Right lobe of liver (tissue), 6 donors: ENCODE results near the gene COL18A1. TPM values are rescaled to one million over a fixed set of nuclear protein-coding genes. Genes with fewer than 3 reads are reported as not detected.
"Not testable (repeated sequence)": the region's sequence is repeated elsewhere in the genome, so short reads cannot be mapped to it uniquely, and the experiment has no call there.

ENCODE experiments used
- ATAC-seq, 4 donors: fragments of 200-7000 bp; cut with Tn5 transposase; one replicate each; pipeline ENCODE4 v1.9.1; 2020; ENCODE audit warnings: mild to moderate bottlenecking in 4 of 4, moderate library complexity in 4 of 4
- DNase-seq, 3 donors: peaks; one replicate each; pipeline ENCODE4 v3.0.0-alpha.2; 2020
- H3K27ac ChIP-seq, 3 donors: fragments of 200-600 bp; one replicate each; pipeline ENCODE4 v1.8.0; 2022
- H3K27me3 ChIP-seq, 2 donors: fragments of 200-600 bp; one replicate each; pipeline ENCODE4 v1.8.0; 2022
- H3K36me3 ChIP-seq, 4 donors: fragments of 200-600 bp; sonication (generic) in 1 of 4; one replicate each; pipeline versions ENCODE4 v1.5.1 to v1.8.0; 2017 to 2022; ENCODE audit warnings: control low read depth in 1 of 4
- H3K4me1 ChIP-seq, 4 donors: fragments of 200-600 bp; sonication (generic) in 1 of 4; one replicate each; pipeline versions ENCODE4 v1.5.1 to v1.8.0; 2017 to 2022; ENCODE audit warnings: control low read depth in 1 of 4
- H3K4me3 ChIP-seq, 3 donors: fragments of 200-600 bp; one replicate each; pipeline ENCODE4 v1.8.0; 2022
- H3K9me3 ChIP-seq, 4 donors: fragments of 200-600 bp; sonication (generic) in 1 of 4; one replicate each; pipeline versions ENCODE4 v1.5.1 to v1.8.0; 2017 to 2022; ENCODE audit warnings: control low read depth in 1 of 4
- POLR2A ChIP-seq: fragments of 450-650 bp; IDR thresholded peaks from one replicate; pipeline ENCODE4 v1.6.1; 2017; ENCODE audit warnings: antibody characterized with exemption, mild to moderate bottlenecking
- WGBS: methylation state at CpG from one replicate; pipeline ENCODE4 v1.1.6; 2018; ENCODE audit warnings: low coverage, low lambda C conversion rate; ENCODE audit not compliant: insufficient coverage; ENCODE audit errors: missing lambda C conversion rate; 5-methylcytosine and 5-hydroxymethylcytosine counted together
- intact Hi-C, 2 donors: fragments of 100-400 bp; cut with DNase I; formaldehyde crosslinking; loops; one replicate each; pipeline versions ENCODE4 v1.11.2 to v1.14.1; 2022
- total RNA-seq, 6 experiments: library from RNA; depleted of rRNA in 2 of 6; stranded (reverse); fragments of >200 nt in 2 of 6; fragmentation: NEBNext Ultra II Directional in 3 of 6; extraction: Animal tissue kit (Norgen Biotek cat#: 25700) in 3 of 6; gene quantifications; one replicate each; pipeline versions ENCODE4 v1.1.0 to v1.2.4, GENCODE V29; 2016 to 2023
- TF ChIP-seq, protein P1 (sequence below), 4 donors: fragments of 200-600 bp in 3 of 4; fragments of 450-650 bp in 1 of 4; IDR thresholded peaks; one replicate each; pipeline versions ENCODE4 v1.5.1 to v1.8.0; 2016 to 2022; ENCODE audit warnings: antibody characterized with exemption in 4 of 4, mild to moderate bottlenecking in 2 of 4
- donor health status: DM: no; HTN: yes; CAD: no.
- donor health status: DM: no; HTN: no; CAD: no.
- donor health status: DM: no; HTN: no; CAD: no.
- donor health status: DM: no; HTN: yes; CAD: no.
- donor health status: DM: no; HTN: yes; CAD: no.

The COL18A1 gene
- total RNA-seq, 6 experiments from 2014 or later = 261 to 487 (median 297) TPM

DNA sequence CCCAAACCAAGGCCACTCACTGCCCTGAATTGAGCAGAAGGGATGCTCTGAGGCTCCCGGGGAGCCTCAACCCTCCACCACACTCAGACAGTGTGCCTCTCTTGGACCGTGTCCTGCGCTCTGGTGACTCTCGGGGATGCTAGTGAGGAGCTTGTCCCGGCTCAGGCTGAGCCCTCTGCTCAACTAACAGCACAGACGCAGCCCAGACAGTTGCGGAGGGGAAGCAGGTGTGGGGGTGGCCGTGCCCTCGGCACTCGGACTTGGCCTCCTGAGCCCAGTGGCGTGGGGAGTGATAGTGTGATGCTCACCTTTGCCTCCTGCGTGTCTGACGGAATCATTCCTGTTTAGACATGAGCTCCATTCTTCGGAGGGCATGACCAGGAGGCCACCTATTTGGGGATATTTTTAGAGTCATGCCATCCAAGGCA lies 152.7 kb downstream of the COL18A1 start:
- no CpG with 5 or more reads among the region's 14 CpGs for WGBS
- Histone ChIP-seq H3K36me3 (no peaks in the 10 kb centered on the region), H3K27ac (no peak overlapping the region), H3K4me1 (peaks cover 0 to 8% (median 4%) of the 10 kb centered on the region in 4 donors), H3K27me3 (no peaks in the 10 kb centered on the region), H3K9me3 (no peaks in the 10 kb centered on the region), H3K4me3 (no peak overlapping the region)
- ATAC-seq (no peak), DNase-seq (peak in 1 of 3 donors; percentile 53)
- intact Hi-C loops = loop anchor here (5.0 kb wide), 2 partner anchors 40 to 265 kb away; no protein-coding TSS in a partner anchor
- TF ChIP-seq, protein P1, sequence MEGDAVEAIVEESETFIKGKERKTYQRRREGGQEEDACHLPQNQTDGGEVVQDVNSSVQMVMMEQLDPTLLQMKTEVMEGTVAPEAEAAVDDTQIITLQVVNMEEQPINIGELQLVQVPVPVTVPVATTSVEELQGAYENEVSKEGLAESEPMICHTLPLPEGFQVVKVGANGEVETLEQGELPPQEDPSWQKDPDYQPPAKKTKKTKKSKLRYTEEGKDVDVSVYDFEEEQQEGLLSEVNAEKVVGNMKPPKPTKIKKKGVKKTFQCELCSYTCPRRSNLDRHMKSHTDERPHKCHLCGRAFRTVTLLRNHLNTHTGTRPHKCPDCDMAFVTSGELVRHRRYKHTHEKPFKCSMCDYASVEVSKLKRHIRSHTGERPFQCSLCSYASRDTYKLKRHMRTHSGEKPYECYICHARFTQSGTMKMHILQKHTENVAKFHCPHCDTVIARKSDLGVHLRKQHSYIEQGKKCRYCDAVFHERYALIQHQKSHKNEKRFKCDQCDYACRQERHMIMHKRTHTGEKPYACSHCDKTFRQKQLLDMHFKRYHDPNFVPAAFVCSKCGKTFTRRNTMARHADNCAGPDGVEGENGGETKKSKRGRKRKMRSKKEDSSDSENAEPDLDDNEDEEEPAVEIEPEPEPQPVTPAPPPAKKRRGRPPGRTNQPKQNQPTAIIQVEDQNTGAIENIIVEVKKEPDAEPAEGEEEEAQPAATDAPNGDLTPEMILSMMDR (IDR thresholded peaks at IDR 0.05) = no peak
- TF ChIP-seq POLR2A = no peak

DNA sequence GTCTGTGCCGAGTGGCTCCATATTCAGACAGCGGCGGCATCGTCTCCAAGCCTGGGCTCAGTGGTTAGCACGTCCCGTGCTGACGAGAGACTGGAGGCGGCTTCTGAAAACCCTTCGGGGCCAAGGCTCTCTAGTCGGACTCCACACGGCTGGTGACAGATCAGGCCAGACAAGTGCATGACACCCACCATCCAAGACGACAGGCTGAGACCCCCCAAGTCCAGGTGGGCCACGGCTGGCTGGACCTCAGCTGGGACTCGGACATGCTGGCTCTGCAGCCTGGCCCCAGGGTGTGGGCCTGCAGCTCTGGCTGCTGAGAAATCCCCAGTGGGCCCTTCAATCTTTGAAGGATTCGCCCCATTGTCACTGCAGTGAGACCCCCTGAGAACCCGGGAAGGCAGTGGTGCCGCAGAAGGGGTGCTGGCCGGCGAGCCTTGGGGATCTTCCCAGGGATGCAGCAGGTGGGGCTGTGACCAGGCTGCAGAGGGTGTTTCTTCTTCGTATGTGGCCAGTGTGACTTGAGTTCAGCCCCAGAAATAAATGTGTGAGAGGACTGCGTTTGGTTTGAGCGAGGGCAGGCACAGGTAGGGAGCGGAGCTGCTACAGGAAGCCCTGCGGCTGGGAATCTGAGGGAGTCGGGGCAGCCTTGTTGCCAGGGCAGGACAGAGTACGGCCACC lies 153.2 kb downstream of the COL18A1 start:
- ATAC-seq (no peak), DNase-seq (peak in 1 of 3 donors; percentile 43)
- H3K4me3 ChIP-seq = no peak overlapping the region
- no peaks in the 10 kb centered on the region for H3K9me3 ChIP-seq
- H3K4me1 ChIP-seq = peaks cover 0 to 8% (median 4%) of the 10 kb centered on the region in 4 donors
- no peaks in the 10 kb centered on the region for H3K27me3 ChIP-seq
- no peaks in the 10 kb centered on the region for H3K36me3 ChIP-seq
- no peak overlapping the region for H3K27ac ChIP-seq
- 86% methylated on average over 2 of the region's 26 CpGs for WGBS
- TF ChIP-seq, protein P1 (IDR thresholded peaks at IDR 0.05) = no peak
- TF ChIP-seq POLR2A = no peak
- intact Hi-C loops = loop anchor here (5.0 kb wide), 2 partner anchors 39 to 264 kb away; no protein-coding TSS in a partner anchor

DNA sequence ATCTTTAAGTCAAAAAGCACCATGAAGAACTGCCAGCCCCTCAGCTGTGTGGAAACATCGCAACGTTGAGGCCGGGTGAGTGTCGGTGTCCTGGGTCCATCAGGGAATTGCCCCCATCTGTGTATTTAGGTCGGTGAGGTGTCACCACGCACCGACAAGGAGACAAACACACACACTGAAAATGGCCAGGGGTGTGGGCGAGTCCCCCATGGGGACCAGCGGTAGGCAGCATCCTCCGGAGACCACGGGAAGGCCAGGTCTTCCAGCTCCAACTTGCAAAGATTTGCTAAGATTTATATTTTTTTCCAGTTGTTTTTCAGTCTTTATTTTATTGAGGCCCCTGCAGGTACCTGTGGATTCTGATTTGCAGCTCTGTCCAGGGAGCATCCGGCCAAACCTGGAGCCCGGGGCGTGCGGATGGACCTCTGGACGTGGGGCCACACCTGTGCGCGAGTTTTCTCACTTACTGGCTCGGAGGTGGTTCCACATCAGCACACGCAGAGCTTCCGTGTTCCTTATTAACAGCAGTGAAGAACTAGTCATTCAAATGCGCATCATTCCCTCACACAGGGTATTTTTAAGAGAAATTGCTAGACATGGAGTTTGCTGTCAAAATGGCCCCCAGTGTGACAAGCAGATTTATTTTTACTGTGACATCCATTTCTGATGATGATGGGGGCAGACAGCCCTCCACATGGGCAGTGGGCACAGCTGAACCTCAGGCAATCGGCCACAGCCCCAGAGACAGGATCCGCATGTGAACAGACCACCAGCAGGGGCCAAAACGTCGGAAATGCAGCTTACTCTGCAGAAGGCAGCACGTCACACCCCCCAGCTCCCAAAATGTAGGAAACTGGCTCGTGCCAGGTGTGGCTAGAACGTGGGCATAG lies 154.5 kb downstream of the COL18A1 start:
- TF ChIP-seq, protein P1 (IDR thresholded peaks at IDR 0.05) = no peak
- TF ChIP-seq POLR2A = no peak
- DNase-seq (peak in 1 of 3 donors; percentile 39), ATAC-seq (no peak)
- no peak overlapping the region for H3K4me3 ChIP-seq
- no peak overlapping the region for H3K27ac ChIP-seq
- intact Hi-C loops = loop anchor here (5.0 kb wide), 2 partner anchors 38 to 263 kb away; no protein-coding TSS in a partner anchor
- no peaks in the 10 kb centered on the region for H3K27me3 ChIP-seq
- peaks cover 0 to 8% (median 4%) of the 10 kb centered on the region in 4 donors for H3K4me1 ChIP-seq
- H3K9me3 ChIP-seq = no peaks in the 10 kb centered on the region
- H3K36me3 ChIP-seq = no peaks in the 10 kb centered on the region
- 85% methylated on average over 11 of the region's 29 CpGs for WGBS

DNA sequence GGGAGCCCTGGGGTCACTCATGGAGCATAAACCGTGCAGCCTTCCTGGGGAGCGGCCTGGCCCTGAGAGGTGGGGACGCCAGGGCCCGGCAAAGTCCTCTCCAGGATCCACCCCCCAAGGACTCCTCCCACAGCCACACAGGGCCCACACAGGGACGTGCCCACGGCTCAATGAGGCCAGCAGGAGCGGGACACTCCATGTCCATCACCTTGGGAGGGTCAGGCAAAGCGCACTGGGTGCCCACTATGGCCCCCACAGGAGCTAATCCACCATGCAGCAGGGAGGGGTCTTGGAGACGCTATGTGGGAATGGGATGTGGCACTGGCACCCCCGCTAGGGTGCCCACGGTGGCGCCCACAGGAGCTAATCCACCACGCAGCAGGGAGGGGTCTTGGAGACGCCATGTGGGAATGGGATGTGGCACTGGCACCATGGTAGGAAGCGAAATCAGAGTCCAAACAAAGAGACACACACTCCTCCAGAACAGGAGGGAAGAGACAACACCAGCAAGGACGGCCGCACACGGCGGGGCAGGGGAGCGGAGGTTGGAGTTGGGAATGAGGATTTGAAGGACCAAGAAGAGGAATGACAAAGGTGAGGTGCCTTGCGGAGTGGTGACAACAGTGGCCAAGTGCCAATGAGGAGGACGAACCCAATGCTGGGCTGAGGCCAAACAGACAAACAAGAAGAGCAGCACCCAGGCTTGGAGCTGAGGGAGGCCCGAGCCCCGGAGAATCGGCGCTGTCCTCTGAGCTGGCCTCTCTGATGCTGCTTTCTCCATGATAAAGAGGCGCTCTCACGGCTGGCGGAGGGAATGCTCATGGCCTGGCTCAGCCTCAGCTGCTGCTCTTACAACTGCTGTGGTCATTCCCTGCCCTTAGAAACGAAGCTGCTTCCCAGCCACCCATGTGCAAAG lies 155.4 kb downstream of the COL18A1 start:
- Histone ChIP-seq H3K4me1 (peaks cover 0 to 8% (median 4%) of the 10 kb centered on the region in 4 donors), H3K9me3 (no peaks in the 10 kb centered on the region), H3K27ac (no peak overlapping the region), H3K36me3 (no peaks in the 10 kb centered on the region), H3K4me3 (no peak overlapping the region), H3K27me3 (peaks cover 0 to 2% of the 10 kb centered on the region in 2 donors)
- 81% methylated on average over 18 of the region's 30 CpGs for WGBS
- DNase-seq = peak in 1 of 3 donors; percentile 37
- ATAC-seq = no peak
- intact Hi-C loops = no loop called here
- TF ChIP-seq, protein P1 (IDR thresholded peaks at IDR 0.05) = no peak
- no peak for TF ChIP-seq POLR2A

DNA sequence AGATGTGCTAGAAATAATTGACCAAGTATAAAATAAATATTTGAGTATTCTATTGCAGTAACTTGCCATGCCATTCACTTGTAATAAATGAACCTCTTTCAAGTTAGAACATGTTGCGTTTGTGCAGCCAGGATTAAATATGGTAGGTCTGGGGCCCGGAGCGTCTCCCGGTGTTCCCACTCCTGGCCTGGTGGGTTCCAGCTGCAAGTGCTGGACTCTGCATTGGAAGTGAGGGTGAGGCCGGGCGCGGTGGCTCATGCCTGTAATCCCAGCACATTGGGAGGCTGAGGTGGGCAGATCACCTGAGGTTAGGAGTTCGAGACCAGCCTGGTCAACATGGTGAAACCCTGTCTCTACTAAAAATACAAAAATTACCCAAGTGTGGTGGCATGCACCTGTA lies 156.3 kb downstream of the COL18A1 start:
- ATAC-seq, H3K27me3 ChIP-seq, H3K36me3 ChIP-seq, H3K4me3 ChIP-seq, intact Hi-C loops, H3K27ac ChIP-seq, H3K9me3 ChIP-seq, H3K4me1 ChIP-seq: not testable (repeated sequence)
- peak in 1 of 3 donors; percentile 15 for DNase-seq
- WGBS = 86% methylated on average over 7 of the region's 8 CpGs
